ENCODE data around the gene AIRE. TPM values are rescaled to one million over a fixed set of nuclear protein-coding genes. Genes with fewer than 3 reads are reported as not detected.

The AIRE gene
- total RNA-seq, 1 donor from 2014 or later: 0.25 TPM

DNA sequence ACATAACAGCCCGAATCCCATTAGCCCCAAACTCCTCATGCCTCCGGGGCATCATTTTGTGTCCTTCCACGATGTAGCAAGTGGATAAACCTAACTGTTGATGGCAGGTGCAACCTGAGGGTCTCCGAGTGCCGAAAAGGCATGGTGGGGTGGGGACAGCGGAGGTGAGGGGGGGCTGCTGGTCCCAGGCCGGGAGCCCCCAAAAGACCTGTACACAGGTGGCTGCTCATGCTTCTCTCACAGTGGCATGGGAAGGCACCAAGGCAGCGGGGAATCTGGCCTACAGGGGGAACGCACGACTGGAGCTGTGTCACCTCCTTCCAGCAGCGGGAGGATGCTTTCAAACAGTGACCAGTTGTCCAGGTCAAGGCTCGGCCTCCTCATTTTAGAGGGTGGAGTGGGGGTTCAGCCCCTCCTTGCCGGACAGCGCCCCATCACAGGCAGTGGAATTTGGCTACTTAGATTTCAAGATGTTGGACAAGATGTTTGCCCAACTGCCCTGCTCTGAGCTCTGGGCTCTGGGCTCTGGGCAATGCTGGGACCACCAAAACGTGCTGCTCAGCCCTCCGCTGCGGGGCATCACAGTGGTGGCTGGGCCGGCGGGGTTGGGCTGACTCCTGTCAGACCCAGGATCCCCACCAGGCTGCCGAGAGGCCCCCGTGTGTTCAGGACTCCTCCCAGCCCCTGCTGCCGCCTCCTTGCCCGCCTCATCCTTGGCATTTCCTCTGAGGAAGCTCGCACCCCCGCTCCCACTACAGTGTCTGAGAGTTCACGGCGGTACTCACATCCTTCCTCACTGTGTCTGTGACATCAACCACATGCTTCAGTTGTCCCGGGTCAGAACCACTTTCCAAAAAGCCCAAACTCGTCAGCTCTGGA is 31.6 kb upstream of the AIRE start:
- no peak overlapping the region for H3K4me3 ChIP-seq
- H3K9me3 ChIP-seq: no peaks in the 10 kb centered on the region
- H3K27ac ChIP-seq: no peak overlapping the region
- no peaks in the 10 kb centered on the region for H3K36me3 ChIP-seq
- no peak for DNase-seq (ENCODE audit: extremely low spot score in 2 of 2)
- intact Hi-C loops (cut with DNase I): no loop called here
- TF ChIP-seq, protein P1, sequence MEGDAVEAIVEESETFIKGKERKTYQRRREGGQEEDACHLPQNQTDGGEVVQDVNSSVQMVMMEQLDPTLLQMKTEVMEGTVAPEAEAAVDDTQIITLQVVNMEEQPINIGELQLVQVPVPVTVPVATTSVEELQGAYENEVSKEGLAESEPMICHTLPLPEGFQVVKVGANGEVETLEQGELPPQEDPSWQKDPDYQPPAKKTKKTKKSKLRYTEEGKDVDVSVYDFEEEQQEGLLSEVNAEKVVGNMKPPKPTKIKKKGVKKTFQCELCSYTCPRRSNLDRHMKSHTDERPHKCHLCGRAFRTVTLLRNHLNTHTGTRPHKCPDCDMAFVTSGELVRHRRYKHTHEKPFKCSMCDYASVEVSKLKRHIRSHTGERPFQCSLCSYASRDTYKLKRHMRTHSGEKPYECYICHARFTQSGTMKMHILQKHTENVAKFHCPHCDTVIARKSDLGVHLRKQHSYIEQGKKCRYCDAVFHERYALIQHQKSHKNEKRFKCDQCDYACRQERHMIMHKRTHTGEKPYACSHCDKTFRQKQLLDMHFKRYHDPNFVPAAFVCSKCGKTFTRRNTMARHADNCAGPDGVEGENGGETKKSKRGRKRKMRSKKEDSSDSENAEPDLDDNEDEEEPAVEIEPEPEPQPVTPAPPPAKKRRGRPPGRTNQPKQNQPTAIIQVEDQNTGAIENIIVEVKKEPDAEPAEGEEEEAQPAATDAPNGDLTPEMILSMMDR (IDR thresholded peaks at IDR 0.05): no peak
- no peak for TF ChIP-seq POLR2AphosphoS5 (IDR thresholded peaks at IDR 0.05; ENCODE audit: insufficient read depth in 1 of 2, low read depth in 1 of 2)
- TF ChIP-seq POLR2A (IDR thresholded peaks at IDR 0.05): no peak
- H3K4me1 ChIP-seq: no peaks in the 10 kb centered on the region
- H3K27me3 ChIP-seq: no peaks in the 10 kb centered on the region

DNA sequence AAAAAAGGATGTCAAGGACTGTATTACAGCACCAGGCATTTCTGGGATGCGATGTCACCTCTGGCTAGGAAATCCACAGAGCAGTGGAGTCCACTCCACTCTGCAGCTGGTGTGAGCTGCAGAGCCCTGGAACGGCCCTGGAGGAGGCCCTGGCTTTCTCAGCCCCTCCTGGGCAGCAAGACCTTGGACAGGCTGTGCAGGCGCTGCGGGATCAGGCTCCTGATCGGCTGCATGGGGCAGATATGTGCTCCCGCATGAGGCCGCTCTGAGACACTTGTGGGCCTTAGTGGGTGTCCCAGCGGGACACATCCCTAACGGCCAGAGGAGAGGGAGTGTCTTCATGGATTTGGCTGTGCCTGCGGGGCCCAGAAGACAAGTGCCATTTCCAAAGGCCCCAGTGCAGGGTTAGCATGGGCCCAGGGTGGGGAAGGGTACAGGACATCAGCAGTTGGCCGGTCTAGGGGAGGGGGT is 30.1 kb upstream of the AIRE start:
- no peaks in the 10 kb centered on the region for H3K27me3 ChIP-seq
- no peak overlapping the region for H3K4me3 ChIP-seq
- no peaks in the 10 kb centered on the region for H3K9me3 ChIP-seq
- TF ChIP-seq POLR2A (IDR thresholded peaks at IDR 0.05) (no peak), POLR2AphosphoS5 (IDR thresholded peaks at IDR 0.05; ENCODE audit: insufficient read depth in 1 of 2, low read depth in 1 of 2) (no peak)
- TF ChIP-seq, protein P1 (IDR thresholded peaks at IDR 0.05): no peak
- intact Hi-C loops (cut with DNase I): no loop called here
- no peaks in the 10 kb centered on the region for H3K4me1 ChIP-seq
- no peak overlapping the region for H3K27ac ChIP-seq
- no peak for DNase-seq (ENCODE audit: extremely low spot score in 2 of 2)
- H3K36me3 ChIP-seq: no peaks in the 10 kb centered on the region

DNA sequence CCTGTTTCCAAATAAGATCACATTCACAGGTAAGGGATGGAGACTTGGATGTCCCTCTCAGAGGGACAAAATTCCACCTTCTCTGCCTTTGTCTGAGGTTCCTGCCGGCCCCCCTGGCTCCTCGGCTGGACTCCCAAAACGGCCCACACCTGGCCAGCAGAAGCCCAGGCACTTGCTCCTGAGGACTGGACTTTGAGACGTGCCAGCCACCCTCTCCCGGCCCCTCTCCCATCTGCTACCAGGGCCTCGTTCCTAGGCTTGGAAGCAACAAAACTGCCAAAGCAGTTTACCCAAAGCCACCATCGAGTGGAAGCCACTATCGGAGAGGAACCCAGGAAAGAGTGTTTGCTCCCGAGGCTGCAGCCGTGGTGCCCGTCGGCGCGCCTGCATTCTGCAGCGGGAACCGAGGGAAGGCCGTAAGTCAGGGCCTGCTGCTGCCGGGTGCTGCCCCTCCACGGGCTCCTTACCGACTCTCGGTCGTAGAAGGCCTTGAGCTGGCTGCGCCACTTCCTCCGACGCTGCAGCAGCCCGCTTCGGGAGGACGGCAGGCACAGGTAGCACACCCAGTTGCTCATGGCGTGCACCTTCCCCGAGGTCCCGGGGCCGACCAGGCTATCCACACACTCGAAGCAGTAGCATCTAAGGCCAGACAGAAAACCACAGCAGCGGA is 27.5 kb upstream of the AIRE start:
- Histone ChIP-seq H3K4me3 (no peak overlapping the region), H3K4me1 (no peaks in the 10 kb centered on the region), H3K27me3 (no peaks in the 10 kb centered on the region), H3K36me3 (no peaks in the 10 kb centered on the region), H3K9me3 (no peaks in the 10 kb centered on the region), H3K27ac (no peak overlapping the region)
- TF ChIP-seq POLR2AphosphoS5 (IDR thresholded peaks at IDR 0.05; ENCODE audit: insufficient read depth in 1 of 2, low read depth in 1 of 2) (no peak), POLR2A (IDR thresholded peaks at IDR 0.05) (no peak)
- TF ChIP-seq, protein P1 (IDR thresholded peaks at IDR 0.05): no peak
- intact Hi-C loops (cut with DNase I): no loop called here
- no peak for DNase-seq (ENCODE audit: extremely low spot score in 2 of 2)

DNA sequence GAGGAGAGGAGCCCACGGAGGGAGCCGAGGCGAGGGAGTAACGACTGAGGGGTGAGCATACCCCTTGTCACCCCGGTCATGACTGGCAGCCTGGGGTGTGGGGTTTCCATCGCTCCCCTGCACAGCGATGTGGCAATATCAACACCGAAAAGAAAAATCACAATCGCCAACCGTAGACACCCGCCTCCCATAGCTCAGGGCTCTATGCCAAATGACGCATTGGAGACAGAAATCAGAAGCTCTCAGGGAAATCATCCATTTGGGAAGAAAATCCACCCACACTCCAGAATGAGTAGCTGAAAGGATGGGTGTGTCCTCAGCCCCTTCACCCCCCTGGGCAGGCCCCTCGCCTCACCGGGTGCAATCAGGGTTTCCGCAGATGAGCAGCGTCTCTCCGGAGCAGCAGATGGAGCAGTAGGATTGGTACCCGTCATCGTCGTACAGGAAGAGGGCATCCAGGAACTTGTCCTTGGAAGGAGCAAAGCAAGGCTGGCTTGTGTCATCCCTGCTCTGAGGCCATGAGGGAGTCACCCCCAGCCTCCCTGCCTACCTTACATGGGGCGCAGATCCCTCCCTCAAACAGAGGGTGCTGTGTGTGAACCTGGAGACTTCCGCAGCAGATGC is 26.5 kb upstream of the AIRE start:
- Histone ChIP-seq H3K27me3 (no peaks in the 10 kb centered on the region), H3K36me3 (no peaks in the 10 kb centered on the region), H3K4me1 (no peaks in the 10 kb centered on the region), H3K9me3 (no peaks in the 10 kb centered on the region), H3K27ac (no peak overlapping the region), H3K4me3 (no peak overlapping the region)
- no peak for DNase-seq (ENCODE audit: extremely low spot score in 2 of 2)
- intact Hi-C loops (cut with DNase I): no loop called here
- TF ChIP-seq, protein P1 (IDR thresholded peaks at IDR 0.05): no peak
- TF ChIP-seq POLR2AphosphoS5 (IDR thresholded peaks at IDR 0.05; ENCODE audit: insufficient read depth in 1 of 2, low read depth in 1 of 2) (no peak), POLR2A (IDR thresholded peaks at IDR 0.05) (no peak)
